PC-3 (cell line): ENCODE measurements around the gene FHL2.

Experiments used
- CTCF ChIP-seq: fragments of 300-600 bp; sonication (generic); conservative IDR thresholded peaks from 2 replicates; pipeline ENCODE4 v1.5.1; 2017; ENCODE audit warnings: antibody characterized with exemption, low read depth, mild to moderate bottlenecking, low read length
- EZH2 ChIP-seq: fragments of 300-600 bp; sonication (generic); IDR thresholded peaks from one replicate; pipeline ENCODE4 v1.6.1; 2017; ENCODE audit warnings: antibody characterized with exemption, mild to moderate bottlenecking, low read length; ENCODE audit not compliant: unreplicated experiment
- EZH2phosphoT487 ChIP-seq: fragments of 300-600 bp; sonication (generic); IDR thresholded peaks from 2 replicates; pipeline ENCODE4 v1.6.1; 2018; ENCODE audit warnings: mild to moderate bottlenecking, antibody characterized with exemption, low read length, borderline replicate concordance

GRCh38 chr2:105422801-105423200 is 23.9 kb upstream of the FHL2 start:
- TF ChIP-seq CTCF: no peak
- no peak for TF ChIP-seq EZH2
- no peak for TF ChIP-seq EZH2phosphoT487
